NCI-H2196 (cell line): ENCODE data around the gene NTM.

Source experiments
- DNase-seq: peaks from one replicate; lab custom pipeline; 2025; ENCODE audit not compliant: unreplicated experiment; lab: John Stamatoyannopoulos, UW

Gene NTM

DNA sequence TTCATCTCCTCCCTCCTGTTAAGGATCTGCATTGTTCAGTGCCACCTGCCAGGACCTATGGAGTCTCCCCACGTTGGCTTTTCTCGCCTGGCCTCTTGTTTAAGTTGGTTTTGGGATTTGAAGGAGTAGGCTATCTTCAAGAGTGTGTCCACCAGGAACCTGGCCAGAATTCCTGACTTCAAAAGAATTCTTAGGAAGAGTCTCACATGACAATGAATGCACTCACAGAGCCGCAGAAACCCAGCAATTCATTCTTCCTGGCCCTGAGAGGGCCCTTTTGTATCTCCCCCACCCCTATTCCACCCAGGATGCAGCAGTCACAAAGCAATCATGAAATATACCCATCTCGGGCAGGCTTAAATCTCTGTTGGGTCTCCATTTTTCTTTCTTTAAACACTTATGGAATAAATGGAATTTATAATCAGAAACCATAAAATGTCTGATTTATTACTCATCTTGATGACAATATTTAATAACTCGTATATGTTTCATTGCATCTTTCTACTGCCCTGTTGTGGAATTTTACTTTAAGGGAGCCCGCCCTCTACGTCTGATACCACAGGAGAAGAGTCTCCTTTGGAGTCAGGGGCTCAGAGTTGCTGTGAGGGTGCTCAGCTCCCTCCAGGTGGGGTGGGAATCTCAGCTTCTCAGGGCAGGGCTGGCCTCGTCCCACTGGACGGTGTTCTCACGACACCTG lies 507.0 kb downstream of the NTM start:
- no peak for DNase-seq

DNA sequence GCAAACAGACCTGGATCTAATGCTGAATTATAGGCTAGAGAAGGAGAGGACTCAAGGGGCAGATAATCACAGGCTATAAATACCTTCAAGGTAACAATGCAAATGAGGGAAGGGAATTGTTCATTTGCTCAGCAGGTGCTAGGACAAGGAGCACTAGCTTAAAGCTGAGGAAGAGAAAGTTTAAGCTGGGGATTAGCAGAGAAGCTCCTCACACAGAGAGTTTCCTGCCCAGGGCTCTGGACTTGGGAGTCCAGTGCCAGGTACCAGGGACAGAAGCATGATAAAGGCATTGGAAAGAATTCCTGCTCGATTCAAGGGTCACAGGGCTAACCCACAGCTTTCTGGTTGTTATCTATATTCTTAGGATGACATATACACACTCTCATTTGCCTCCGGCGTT lies 509.9 kb downstream of the NTM start:
- DNase-seq = no peak

DNA sequence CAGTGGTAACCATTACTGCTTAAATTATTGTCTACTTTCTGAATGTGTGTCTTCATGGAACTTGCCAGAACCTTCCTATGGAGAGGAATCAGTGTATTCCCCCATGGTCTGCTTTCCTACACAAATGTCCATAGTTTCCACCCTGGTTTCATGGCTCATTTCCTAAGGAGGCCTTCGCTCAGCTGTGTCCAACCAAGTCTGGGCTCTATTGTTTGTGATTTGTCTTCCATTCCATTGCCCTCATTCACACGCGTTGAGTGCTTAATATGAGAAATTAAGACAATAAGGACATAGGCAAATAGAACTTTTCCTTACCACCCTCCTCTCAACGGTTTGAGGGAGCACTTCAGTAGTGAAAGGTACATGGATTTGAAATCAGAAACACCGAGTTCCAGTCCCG lies 510.6 kb downstream of the NTM start:
- DNase-seq = no peak

DNA sequence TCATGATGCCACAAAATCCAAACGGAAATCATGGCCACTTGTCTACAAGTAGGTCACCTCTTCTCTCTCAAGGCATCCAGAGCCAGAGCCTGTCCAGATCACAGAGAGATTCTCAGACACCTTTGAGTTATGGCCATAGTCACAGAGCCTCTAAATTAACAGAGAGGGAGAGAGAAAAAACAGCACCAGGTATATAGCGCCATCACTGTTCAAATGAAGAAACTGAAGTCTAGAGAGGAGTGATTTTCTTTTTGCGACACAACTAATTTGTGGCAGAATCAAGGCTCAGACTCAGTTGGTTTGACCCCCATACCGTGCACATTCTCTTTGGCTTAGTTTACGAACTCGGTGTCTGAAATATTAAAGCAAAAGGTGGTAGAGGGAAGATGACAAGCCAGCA lies 512.9 kb downstream of the NTM start:
- DNase-seq = no peak

DNA sequence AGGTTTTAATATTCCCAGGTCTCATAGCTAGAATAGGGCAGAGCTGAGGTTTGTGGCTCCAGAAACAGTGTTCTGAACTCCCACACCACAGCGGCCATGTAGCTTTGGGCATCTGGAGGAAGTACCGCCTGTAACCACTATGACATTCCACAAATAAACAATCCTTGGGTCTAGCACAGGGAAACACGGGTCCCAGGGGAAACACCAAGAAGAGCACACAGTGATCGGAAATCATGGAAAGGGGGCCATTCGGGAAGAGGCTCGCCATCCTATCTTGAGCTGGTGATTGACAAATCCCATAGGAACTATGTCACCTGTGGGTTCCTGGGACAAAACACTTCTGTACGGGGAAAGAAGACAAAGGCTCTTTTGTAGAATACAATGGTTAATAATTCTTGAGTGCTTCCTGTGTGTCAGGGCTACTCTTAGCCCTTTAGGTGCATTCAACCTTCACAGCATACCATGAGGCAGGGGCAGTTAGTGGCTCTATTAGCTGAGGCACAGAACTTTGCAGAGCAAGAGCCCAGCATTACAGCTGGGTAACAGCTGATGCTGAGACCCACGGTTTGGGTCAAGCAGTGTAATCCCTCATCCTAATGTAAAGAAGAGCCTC lies 514.2 kb downstream of the NTM start:
- no peak for DNase-seq

DNA sequence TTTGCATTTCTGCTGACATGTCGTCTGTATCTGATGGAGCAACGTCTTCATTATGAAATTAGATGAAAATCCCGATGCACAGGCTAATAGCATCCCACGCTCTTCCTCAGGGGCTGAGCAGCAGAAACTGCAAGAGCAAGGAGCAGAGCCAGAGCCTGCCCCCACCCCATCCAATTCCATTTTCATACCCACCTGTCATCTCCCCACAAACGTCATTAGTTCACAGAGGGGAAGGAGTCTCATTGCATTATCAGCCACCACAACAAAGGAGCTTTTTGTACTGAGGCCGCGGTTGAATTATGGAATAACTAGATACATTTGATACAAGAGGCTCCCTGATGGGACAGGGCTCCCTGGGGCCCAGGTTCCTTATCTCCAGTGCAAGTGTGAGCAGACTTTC lies 515.0 kb downstream of the NTM start:
- DNase-seq = no peak

DNA sequence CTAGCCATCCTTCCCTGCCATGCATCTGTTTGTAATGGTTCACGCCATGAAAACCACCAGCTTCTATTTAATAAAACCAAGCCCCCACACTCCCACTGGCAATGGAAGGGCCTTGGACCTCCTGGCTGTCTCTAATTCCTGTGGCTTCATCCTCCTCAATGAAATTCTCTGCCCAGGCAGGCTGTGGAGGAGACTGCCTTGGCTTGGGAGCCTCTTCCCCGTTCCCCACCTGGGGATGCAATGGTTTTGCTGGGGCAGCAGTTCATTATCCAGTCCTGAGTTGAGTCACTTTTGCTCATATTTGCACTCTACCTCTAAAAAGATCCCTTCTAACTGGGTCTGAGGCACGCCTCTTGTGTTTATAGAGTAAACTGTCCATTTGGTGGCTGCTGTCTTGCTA lies 515.8 kb downstream of the NTM start:
- DNase-seq = no peak

DNA sequence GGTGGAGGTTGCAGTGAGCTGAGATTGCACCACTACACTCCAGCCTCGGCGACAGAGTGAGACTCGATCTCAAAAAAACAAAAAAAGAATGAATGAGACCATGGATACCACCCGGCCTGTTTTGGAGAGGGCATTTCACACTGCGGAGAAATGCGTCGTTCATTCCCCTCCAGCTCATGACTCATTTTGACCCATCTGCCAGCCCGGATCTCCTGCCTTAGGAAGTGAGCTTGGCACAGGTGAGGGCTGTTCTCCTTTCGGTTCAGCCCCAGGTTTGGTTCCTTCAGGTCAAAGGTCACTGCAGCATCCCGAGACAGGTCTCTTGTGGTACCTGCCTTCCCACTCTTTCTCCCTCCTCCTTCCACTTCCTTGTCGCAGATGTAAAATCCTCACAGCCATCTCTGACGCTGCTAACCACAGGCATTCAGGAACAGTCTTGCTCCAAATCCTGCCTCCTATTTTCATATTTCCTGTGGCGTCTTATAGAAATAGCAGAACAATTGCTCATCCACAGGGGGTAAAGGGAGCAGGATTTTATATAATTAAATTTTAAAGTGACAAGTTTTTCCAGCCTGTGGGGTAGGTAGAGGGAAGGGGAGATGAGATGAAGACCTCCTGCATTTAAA lies 517.9 kb downstream of the NTM start:
- DNase-seq = no peak

DNA sequence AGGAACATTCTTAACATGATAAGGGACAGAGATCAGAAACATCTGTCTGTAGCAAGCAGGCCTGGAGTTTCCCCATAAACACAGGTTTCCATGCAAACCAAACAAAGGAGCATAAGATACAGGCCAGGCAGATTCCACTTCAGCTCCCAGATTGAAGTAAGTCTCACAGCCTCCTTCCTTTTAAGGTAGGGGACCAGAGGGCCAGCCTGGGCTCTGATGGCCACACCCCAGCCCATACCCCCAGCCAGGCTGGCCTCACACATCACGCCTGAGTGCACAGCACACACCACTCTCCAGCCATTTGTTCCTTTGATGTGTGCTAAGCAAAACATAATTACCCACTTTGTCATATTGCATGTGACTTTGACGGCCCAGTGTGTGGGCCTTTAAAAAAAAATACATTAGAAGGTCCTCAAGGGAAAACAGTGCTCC lies 518.7 kb downstream of the NTM start:
- DNase-seq = no peak

DNA sequence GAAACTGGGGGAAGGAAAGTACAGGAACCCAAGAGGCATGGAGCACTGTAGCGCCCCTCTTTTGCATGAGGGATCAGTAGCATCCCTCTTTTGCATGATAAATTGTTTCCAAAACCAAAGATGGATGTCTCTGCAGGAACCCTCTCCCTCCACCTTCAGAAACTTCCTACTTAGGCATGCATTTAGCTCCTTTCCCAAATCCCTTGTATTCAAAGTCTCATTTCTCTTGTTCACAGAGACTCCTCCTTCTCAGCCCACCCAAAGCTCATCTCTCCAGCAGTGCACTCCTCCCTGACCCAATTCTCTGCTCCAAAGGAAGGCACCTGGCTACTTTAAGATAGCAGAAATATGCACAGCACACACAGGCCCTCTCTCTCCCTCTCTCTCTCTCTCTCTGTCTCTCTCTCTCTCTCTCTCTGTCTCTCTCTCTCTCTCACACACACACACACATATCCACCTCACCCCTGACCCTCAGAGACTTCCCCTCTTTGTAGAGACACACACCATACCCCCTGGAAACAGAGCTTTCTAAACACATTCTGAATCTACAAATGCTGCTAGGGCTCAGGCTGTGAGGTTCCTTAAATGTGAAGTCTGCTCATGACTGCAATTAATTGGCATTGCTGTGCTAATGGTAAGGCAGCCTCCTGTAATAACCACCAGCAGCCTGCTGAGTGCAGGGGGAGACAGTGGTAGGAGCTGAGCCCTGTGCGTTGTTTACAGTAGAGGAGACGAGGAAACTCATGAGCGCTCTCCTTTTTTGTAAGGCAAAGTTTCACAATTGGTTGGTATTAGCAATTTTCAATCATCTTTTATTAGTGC lies 519.6 kb downstream of the NTM start:
- DNase-seq = no peak

DNA sequence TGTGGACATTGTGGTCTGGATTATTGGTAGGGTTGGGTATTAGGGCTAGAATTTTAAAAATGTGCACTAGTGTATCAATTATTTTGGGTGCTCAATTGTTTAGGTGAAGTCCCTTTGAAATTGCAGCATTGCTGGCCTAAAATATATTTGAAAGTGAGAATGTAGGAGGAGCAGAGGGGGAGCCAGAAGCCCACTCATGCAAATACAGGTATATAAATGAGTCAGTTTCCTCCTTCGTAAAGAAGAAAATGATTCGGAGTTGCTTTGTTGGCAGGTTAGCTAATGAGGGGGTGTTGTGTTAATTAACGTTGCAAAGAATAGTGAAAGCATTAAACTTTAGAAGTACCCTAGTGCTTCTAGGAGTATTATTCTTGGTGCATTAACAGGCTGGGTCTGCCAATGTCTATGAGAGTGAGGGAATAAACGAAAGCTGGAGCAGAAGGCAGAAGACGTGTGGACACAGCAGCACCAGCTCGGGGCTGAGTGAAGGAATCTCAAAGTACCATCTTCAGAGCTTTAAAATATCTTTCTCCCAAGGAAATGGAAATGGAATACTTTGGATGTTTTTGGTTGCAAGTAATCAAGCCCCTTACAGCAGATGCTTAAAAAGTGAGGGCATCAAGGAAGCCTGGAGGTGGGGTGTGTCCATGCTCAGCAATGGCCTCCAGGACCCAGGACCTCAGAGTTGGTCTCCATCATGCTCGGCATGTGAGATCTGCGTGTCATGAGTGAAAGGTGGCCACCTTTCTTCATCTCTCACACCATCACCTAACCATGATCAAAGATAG lies 522.9 kb downstream of the NTM start:
- no peak for DNase-seq

DNA sequence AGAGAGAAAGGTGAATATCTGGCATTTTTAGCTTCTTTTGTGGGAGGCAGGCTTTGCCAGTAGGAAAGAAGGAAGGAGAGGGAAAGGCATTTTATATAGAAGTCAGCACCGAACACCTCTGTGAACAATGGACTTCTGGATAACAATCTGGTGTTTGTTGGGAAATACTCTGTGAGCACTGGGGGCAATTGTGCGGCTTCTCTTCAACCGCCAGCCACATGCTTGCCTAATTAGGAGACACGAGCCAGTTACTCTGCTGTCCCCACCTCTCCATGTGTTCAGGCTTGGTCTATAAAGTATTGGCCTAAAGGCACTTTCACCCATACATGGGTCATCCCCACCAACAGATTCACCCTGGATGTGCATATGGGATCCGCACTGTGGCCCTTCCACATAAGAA lies 523.6 kb downstream of the NTM start:
- DNase-seq = no peak

DNA sequence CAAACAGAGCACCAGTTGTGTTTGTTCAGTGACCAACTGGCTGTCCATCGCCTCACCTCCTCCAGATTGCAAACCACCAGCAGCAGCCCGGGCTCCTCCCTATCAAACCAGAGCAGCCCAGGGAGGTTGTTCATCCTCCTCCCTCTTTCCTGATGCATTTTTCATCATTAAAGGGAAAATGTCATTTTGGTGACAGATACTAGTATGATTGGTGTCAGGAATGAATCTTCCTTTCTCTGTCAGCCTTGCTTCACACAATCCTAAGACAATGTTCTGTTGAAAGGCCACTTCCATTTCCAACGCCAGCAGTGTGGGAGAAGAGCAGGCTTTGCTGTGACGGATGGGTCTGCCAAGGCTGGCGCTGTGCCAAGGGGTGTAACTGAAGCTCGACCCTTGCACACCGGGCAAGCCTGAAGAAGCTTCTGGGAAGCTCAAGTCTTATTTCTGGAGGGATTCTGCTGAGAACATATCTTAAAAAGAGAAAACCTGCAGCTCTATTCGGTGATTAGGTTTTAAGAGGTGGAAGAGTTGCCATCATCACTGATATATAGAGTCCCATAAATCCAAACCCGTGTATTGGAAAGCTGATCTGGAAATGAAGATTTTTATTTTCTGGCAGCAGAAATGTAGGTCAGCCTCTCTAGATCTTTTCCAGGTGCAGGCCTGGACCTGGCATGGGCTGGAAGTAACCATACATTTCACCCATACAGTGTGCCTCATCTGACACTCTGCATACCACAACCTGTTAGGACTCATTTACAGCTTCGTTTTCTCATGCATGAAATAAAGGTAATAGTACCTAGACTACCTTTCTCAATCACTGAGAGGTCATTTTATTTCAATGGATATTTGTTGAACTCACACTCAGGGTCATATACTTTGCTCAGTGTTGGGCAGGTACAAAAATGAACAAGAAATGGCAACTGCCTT lies 524.5 kb downstream of the NTM start:
- DNase-seq = no peak

DNA sequence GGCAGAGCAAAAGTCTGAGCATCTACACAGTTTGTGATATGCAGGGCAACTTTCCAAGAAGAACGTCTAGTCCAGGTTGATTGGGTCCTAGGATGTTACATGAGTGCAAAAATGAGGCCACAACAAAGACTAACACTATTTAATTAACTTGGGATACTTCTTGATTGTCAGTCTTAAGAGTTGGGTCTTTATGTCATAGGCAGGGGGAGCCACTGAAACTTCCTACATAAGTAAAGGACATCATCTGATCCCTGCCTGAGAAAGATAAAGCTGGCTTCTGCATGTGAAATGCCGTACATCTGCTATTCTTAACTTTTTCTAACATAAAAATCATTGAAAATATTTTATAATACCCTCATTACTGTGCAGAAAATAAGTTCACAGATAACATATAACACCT lies 525.5 kb downstream of the NTM start:
- no peak for DNase-seq

DNA sequence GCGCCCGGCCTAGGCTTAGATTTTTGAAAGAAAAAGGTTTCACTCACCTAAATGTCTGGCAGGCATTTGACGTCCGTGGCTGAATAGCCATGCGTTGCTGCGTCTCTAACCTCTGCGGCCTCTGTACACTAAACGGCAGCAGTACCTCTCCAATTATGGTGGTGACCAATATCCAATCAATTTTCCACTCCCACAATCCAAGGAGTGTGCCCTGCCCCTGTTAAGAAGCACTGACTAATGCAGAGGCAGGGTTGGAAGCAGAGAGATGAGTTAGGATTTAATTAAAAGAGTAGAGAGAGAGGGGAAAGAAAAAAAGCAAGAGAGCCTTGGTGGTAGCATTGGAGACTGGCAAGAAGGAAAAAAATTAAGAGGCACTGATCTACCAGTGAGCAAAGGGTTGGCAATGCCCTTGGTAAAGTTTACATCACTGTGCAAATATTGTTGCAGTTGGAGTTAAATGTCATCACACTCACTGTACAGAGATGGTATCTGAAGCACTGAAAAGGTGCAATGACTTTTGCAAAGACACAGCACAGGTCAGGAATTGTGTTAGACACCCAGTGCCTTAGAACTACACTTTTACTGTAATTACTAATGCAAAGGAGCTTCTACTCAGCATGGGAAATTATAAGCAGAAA lies 526.7 kb downstream of the NTM start:
- DNase-seq = no peak

DNA sequence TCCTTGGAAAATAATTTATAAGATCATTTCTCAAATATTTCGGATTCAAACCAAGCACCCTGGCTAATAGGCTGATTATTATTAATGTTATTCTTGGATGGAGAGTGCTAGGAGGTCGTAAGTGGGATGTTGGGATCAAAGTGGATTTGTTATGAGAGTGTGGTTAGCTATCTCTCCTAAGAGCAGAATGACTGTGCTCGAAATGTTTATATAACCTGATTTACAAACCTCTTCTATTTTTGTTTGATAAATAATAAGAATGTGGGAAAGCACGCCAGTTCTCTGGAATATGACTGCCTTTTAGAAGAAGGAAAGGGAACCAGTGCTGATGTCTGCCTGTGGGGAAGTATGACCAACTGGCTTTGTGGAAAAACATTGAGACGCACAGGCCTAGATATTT lies 527.5 kb downstream of the NTM start:
- DNase-seq = no peak

DNA sequence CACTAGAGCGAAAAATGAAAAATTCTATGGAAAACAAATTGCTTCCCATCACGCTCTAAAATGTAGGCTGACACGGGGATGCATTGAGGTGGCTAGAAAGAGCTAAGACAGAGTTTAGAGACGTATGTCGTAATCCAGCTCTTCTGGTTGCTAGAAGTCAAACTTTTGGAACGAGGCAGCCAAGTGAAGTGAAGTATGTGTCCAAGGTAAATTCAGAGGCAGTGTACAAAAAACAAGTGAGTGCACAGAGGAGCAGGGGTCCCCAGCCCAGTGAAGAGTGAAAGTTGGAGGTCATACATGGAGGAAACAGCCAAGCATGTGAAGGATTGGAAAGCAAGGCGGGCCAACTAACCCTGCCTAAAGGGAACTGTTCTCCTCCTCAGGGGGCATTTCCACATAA lies 528.5 kb downstream of the NTM start:
- DNase-seq = no peak

DNA sequence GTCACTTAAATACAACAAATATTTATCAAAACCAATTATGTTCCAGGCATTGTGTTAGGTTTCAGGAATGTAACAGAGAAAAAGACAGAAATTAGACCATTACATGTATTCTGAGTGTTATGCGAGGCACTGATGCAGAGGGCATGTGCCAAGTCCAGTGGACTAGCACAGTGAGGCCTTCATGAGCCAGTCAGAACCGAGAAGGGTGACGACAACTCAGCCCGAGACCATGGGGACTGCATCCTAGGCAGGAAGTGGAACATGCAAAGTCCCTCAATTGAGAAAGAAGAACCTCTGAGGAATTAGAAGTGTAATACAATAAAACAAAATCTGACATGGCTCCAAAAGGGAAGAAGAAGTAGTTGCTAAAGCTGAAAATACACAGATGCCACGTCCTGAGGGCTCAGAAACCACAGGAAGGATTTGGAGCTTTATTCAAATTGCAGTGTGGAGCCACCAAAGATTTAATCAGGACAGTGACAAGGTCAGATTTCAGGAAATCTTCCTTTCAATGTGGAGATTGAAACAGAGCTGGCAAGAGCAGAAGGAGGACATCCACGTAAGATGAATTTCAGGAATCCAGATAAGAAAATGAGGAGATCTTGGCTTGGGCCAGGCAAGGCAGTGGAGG lies 529.6 kb downstream of the NTM start:
- DNase-seq = no peak

DNA sequence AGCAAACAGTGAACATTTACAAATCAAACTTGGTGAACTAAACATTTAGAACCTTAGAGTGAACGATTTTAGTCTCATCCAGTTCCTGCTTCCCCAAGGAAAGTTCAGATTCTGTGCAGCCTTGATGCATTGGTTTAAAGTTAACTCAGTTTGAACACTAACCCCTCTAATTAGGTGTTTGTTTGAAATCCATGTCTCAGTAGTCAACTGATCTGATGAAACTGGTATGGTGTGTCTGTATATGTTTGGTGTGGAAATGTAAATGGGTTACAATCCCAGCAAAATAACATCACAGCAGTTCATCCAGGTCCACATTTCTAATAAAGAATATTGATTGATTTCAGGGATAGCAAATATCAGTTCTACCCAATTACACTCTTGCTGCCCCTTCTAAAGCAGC lies 532.0 kb downstream of the NTM start:
- no peak for DNase-seq
